Measurements from ENCODE around the gene PRRG1. TPM values are rescaled to one million over a fixed set of nuclear protein-coding genes. Genes with fewer than 3 reads are reported as not detected.

PRRG1 gene
- total and polyA plus RNA-seq, 2 of the 13 experiments (the other 11 are each of a cell fraction or from before 2014, with no cell fraction given): 5.0 to 11.0 TPM

DNA sequence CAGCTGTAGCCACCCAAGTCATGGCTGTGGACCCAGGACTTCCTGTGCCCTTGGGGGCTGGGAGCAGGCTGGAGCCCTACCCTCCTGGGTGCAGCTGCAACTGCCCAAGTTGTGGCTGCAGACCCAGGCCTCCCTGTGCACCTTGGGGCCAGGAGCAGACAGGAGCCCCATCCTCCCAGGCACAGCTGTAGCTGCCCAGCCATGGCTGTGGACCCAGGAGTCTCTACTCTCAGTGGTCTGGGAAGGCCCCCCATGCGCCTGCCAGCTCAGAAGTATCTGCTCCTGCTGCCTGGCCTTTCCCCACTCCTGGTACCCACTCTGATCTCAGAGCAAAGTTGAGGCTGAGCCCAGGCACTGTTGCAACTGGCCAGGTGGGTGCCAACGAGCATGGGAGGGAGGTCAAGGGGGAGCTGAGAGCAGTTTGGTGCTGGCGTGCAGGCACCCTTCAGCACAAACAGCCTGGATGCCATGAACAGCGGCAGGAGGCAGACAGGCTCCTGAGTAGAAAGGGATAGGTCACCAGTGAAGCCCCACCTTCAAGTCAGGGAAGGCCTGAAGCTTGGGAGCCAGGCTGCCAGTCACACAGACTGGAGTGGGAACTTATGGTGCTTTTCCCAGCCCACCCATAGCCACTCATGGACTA, 21.5 kb downstream of the PRRG1 start (continued):
- TF ChIP-seq, protein P1, sequence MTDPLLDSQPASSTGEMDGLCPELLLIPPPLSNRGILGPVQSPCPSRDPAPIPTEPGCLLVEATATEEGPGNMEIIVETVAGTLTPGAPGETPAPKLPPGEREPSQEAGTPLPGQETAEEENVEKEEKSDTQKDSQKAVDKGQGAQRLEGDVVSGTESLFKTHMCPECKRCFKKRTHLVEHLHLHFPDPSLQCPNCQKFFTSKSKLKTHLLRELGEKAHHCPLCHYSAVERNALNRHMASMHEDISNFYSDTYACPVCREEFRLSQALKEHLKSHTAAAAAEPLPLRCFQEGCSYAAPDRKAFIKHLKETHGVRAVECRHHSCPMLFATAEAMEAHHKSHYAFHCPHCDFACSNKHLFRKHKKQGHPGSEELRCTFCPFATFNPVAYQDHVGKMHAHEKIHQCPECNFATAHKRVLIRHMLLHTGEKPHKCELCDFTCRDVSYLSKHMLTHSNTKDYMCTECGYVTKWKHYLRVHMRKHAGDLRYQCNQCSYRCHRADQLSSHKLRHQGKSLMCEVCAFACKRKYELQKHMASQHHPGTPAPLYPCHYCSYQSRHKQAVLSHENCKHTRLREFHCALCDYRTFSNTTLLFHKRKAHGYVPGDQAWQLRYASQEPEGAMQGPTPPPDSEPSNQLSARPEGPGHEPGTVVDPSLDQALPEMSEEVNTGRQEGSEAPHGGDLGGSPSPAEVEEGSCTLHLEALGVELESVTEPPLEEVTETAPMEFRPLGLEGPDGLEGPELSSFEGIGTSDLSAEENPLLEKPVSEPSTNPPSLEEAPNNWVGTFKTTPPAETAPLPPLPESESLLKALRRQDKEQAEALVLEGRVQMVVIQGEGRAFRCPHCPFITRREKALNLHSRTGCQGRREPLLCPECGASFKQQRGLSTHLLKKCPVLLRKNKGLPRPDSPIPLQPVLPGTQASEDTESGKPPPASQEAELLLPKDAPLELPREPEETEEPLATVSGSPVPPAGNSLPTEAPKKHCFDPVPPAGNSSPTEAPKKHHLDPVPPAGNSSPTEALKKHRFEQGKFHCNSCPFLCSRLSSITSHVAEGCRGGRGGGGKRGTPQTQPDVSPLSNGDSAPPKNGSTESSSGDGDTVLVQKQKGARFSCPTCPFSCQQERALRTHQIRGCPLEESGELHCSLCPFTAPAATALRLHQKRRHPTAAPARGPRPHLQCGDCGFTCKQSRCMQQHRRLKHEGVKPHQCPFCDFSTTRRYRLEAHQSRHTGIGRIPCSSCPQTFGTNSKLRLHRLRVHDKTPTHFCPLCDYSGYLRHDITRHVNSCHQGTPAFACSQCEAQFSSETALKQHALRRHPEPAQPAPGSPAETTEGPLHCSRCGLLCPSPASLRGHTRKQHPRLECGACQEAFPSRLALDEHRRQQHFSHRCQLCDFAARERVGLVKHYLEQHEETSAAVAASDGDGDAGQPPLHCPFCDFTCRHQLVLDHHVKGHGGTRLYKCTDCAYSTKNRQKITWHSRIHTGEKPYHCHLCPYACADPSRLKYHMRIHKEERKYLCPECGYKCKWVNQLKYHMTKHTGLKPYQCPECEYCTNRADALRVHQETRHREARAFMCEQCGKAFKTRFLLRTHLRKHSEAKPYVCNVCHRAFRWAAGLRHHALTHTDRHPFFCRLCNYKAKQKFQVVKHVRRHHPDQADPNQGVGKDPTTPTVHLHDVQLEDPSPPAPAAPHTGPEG (CRISPR knock-in tag; IDR thresholded peaks at IDR 0.05): no peak
- TF ChIP-seq ZNF713 (CRISPR knock-in tag; IDR thresholded peaks at IDR 0.05): no peak

DNA sequence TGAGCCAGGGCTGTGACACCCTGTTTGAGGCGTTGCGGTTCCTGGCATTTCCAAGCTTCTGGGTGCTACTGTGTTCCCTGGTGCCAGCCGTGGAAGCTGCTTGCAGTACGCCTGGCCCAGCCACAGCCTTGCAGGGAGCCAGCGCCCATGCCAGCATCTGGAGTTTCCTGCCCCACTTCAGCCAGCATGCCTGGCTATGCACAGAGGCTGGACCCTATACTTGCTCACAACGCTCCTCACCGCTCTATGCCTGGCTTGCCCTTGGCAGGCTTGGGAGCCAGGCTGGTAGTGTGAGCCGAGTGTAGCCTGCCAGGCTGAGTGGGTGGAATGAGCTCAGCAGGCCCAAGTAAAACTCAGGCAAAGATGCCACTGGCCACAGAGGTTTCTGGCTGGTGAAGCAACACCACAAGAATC, 22.4 kb downstream of the PRRG1 start:
- Histone ChIP-seq H3K4me2 (ENCODE audit: low read depth, low read length) (no peak overlapping the region), H4K20me1 (ENCODE audit: insufficient read depth, low read length) (no peaks in the 10 kb centered on the region), H3K9me3 (ENCODE audit: low read length) (no peaks in the 10 kb centered on the region), H3K4me1 (ENCODE audit: insufficient read depth, low read length) (peaks cover 7% of the 10 kb centered on the region), H3K4me3 (replicated peaks in 1 of 3; ENCODE audit: insufficient read depth in 1 of 3, low read depth in 2 of 3, low read length in 3 of 3) (no peak overlapping the region), H2AFZ (ENCODE audit: low read length) (no peak overlapping the region), H3K9ac (ENCODE audit: insufficient read depth, low read depth, low read length) (no peak overlapping the region), H3K36me3 (replicated peaks in 1 of 2; ENCODE audit: control insufficient read depth in 1 of 2, insufficient read depth in 2 of 2, low read length in 2 of 2) (no peaks in the 10 kb centered on the region; a peak in 1 of 5 replicates), H3K27me3 (ENCODE audit: control insufficient read depth in 1 of 2, insufficient read depth in 2 of 2, low read length in 2 of 2) (no peaks in the 10 kb centered on the region), H3K79me2 (ENCODE audit: insufficient read depth, low read length) (peaks cover 24% of the 10 kb centered on the region), H3K27ac (ENCODE audit: extremely low read length, insufficient read depth, low read length) (no peak overlapping the region)
- WGBS (ENCODE audit: low lambda C conversion rate): no CpG with 5 or more reads among the region's 8 CpGs
- no peak for FAIRE-seq
- BruUV-seq (replicated peaks): no TSS peak
- DNase-seq (ENCODE audit: low spot score): no peak
- CTCF ChIA-PET (ENCODE audit: low intra/inter-chr PET ratio, low total read pairs): no interaction called here
- intact Hi-C loops (cut with micrococcal nuclease; ENCODE audit: unreplicated experiment) (no loop called here), in situ Hi-C loops (cut with HindIII; ENCODE audit: extremely low pct_ligation_motif_present, low pct_unique_long_range_greater_than_20kb) (no loop called here)
- POLR2A ChIA-PET: no interaction called here
- no peak for ATAC-seq
- TF ChIP-seq, protein P2, sequence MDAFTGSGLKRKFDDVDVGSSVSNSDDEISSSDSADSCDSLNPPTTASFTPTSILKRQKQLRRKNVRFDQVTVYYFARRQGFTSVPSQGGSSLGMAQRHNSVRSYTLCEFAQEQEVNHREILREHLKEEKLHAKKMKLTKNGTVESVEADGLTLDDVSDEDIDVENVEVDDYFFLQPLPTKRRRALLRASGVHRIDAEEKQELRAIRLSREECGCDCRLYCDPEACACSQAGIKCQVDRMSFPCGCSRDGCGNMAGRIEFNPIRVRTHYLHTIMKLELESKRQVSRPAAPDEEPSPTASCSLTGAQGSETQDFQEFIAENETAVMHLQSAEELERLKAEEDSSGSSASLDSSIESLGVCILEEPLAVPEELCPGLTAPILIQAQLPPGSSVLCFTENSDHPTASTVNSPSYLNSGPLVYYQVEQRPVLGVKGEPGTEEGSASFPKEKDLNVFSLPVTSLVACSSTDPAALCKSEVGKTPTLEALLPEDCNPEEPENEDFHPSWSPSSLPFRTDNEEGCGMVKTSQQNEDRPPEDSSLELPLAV (CRISPR knock-in tag; conservative IDR thresholded peaks at IDR 0.05; ENCODE audit: low read depth): no peak
- TF ChIP-seq, protein P3, sequence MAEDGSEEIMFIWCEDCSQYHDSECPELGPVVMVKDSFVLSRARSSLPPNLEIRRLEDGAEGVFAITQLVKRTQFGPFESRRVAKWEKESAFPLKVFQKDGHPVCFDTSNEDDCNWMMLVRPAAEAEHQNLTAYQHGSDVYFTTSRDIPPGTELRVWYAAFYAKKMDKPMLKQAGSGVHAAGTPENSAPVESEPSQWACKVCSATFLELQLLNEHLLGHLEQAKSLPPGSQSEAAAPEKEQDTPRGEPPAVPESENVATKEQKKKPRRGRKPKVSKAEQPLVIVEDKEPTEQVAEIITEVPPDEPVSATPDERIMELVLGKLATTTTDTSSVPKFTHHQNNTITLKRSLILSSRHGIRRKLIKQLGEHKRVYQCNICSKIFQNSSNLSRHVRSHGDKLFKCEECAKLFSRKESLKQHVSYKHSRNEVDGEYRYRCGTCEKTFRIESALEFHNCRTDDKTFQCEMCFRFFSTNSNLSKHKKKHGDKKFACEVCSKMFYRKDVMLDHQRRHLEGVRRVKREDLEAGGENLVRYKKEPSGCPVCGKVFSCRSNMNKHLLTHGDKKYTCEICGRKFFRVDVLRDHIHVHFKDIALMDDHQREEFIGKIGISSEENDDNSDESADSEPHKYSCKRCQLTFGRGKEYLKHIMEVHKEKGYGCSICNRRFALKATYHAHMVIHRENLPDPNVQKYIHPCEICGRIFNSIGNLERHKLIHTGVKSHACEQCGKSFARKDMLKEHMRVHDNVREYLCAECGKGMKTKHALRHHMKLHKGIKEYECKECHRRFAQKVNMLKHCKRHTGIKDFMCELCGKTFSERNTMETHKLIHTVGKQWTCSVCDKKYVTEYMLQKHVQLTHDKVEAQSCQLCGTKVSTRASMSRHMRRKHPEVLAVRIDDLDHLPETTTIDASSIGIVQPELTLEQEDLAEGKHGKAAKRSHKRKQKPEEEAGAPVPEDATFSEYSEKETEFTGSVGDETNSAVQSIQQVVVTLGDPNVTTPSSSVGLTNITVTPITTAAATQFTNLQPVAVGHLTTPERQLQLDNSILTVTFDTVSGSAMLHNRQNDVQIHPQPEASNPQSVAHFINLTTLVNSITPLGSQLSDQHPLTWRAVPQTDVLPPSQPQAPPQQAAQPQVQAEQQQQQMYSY (CRISPR knock-in tag; IDR thresholded peaks at IDR 0.05): no peak
- no peak for TF ChIP-seq TMF1 (CRISPR knock-in tag; IDR thresholded peaks at IDR 0.05; ENCODE audit: low read depth)

Data from HepG2 (cell line).